WTC11 (cell line): ENCODE data around the gene EFHD1.

ENCODE experiments used
- ESRRA ChIP-seq: sonication (generic); formaldehyde crosslinking; IDR thresholded peaks from 2 replicates; pipeline ENCODE4 v1.8.1; 2022; ENCODE audit warnings: mild to moderate bottlenecking, missing genetic modification reagents, borderline replicate concordance
- NR3C1 ChIP-seq: sonication (generic); formaldehyde crosslinking; conservative IDR thresholded peaks from 2 replicates; pipeline ENCODE4 v1.8.1; 2023; ENCODE audit warnings: low read depth, mild to moderate bottlenecking, missing genetic modification reagents
- SP1 ChIP-seq: sonication (generic); formaldehyde crosslinking; conservative IDR thresholded peaks from 2 replicates; pipeline ENCODE4 v1.8.1; 2022; ENCODE audit warnings: missing genetic modification reagents
- ZBTB21 ChIP-seq: sonication (generic); formaldehyde crosslinking; IDR thresholded peaks from 2 replicates; pipeline ENCODE4 v1.8.1; 2023; ENCODE audit warnings: mild to moderate bottlenecking, missing genetic modification reagents, borderline replicate concordance
- ZNF219 ChIP-seq: sonication (generic); formaldehyde crosslinking; IDR thresholded peaks from 2 replicates; pipeline ENCODE4 v1.8.0; 2023; ENCODE audit warnings: missing genetic modification reagents, mild to moderate bottlenecking, borderline replicate concordance
- ZNF263 ChIP-seq: sonication (generic); formaldehyde crosslinking; IDR thresholded peaks from 2 replicates; pipeline ENCODE4 v1.8.1; 2022; ENCODE audit warnings: low read depth, mild to moderate bottlenecking, moderate library complexity, missing genetic modification reagents
- TF ChIP-seq, protein P1 (sequence below): sonication (generic); formaldehyde crosslinking; IDR thresholded peaks from 2 replicates; pipeline ENCODE4 v1.8.0; 2023; ENCODE audit warnings: missing genetic modification reagents
- TF ChIP-seq, protein P2 (sequence below): fragments of 200-600 bp; IDR thresholded peaks from 2 replicates; pipeline ENCODE4 v1.8.0; 2022; ENCODE audit warnings: antibody characterized with exemption
- TF ChIP-seq, protein P3 (sequence below): sonication (generic); formaldehyde crosslinking; IDR thresholded peaks from 2 replicates; pipeline ENCODE4 v1.8.1; 2023; ENCODE audit warnings: mild to moderate bottlenecking, missing genetic modification reagents, moderate library complexity

- no peak for TF ChIP-seq SP1 (CRISPR knock-in tag)
- TF ChIP-seq ZBTB21, result no peak
- TF ChIP-seq, protein P1, sequence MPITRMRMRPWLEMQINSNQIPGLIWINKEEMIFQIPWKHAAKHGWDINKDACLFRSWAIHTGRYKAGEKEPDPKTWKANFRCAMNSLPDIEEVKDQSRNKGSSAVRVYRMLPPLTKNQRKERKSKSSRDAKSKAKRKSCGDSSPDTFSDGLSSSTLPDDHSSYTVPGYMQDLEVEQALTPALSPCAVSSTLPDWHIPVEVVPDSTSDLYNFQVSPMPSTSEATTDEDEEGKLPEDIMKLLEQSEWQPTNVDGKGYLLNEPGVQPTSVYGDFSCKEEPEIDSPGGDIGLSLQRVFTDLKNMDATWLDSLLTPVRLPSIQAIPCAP (CRISPR knock-in tag), result no peak
- TF ChIP-seq, protein P2, sequence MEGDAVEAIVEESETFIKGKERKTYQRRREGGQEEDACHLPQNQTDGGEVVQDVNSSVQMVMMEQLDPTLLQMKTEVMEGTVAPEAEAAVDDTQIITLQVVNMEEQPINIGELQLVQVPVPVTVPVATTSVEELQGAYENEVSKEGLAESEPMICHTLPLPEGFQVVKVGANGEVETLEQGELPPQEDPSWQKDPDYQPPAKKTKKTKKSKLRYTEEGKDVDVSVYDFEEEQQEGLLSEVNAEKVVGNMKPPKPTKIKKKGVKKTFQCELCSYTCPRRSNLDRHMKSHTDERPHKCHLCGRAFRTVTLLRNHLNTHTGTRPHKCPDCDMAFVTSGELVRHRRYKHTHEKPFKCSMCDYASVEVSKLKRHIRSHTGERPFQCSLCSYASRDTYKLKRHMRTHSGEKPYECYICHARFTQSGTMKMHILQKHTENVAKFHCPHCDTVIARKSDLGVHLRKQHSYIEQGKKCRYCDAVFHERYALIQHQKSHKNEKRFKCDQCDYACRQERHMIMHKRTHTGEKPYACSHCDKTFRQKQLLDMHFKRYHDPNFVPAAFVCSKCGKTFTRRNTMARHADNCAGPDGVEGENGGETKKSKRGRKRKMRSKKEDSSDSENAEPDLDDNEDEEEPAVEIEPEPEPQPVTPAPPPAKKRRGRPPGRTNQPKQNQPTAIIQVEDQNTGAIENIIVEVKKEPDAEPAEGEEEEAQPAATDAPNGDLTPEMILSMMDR, result no peak
- TF ChIP-seq, protein P3, sequence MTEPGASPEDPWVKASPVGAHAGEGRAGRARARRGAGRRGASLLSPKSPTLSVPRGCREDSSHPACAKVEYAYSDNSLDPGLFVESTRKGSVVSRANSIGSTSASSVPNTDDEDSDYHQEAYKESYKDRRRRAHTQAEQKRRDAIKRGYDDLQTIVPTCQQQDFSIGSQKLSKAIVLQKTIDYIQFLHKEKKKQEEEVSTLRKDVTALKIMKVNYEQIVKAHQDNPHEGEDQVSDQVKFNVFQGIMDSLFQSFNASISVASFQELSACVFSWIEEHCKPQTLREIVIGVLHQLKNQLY (CRISPR knock-in tag), result no peak
- TF ChIP-seq ZNF263, result no peak
- TF ChIP-seq ZNF219 (CRISPR knock-in tag), result no peak
- TF ChIP-seq NR3C1 (CRISPR knock-in tag), result no peak
- no peak for TF ChIP-seq ESRRA (CRISPR knock-in tag)
Measured at GRCh38 chr2:232603283-232603682, 30.1 kb upstream of the EFHD1 start.
